ENCODE results near the gene MLEC. TPM values are rescaled to one million over a fixed set of nuclear protein-coding genes. Genes with fewer than 3 reads are reported as not detected.

Gene MLEC
- total RNA-seq, 1 experiment from 2014 or later, result 181 TPM

DNA sequence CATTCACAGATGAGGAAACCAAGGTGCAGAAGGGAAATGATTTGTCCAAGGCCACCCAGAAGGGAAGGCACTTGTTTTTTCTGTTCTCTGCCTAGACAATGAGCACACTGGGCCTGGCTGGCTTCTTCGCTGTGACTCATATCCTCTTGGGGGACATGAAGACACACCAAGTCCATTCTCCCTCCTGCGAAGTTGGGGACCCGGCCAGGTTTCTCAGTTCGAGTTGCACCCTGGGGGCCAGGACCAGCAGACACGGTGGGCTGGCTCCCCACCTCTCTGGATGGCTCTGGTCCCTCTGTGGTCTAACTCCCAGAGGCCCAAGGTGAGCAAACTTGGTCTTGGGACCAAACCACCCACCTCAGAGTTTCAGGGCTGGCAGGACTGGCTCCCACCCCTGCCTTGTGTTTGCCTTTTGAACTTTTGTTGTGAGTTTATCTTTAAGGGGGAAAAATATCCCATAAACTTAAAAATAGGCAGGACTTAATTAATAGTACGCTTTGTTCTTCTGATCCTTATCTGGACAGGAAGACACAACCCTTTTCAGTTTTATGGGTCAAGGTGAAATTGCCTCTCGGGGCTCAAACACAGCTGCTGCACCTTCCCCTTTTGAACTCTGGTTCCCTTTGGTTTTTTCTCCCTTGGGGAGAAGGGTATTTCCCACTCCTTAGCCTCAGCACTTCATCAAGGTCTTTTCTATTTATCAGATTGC lies 9.0 kb upstream of the MLEC start:
- H3K4me3 Mint-ChIP-seq, result no peak overlapping the region
- H2BK15ac ChIP-seq (ENCODE audit: low read depth, low read length), result no peak overlapping the region
- no peak overlapping the region for H2BK5ac ChIP-seq (ENCODE audit: insufficient read length, low read length)
- H3K79me1 ChIP-seq (ENCODE audit: insufficient read depth, low read depth, low read length, poor library complexity, severe bottlenecking), result no peaks in the 10 kb centered on the region
- H3K56ac ChIP-seq (ENCODE audit: insufficient read length, low read depth, low read length), result no peak overlapping the region
- H2AK5ac ChIP-seq (ENCODE audit: insufficient read length, low read length), result no peak overlapping the region
- H3K14ac ChIP-seq (ENCODE audit: insufficient read depth, low read length), result no peak overlapping the region
- H3K4ac ChIP-seq (ENCODE audit: low read depth, low read length), result no peak overlapping the region
- no peak overlapping the region for H2BK12ac ChIP-seq (ENCODE audit: insufficient read length, low read depth, low read length)
- H4K91ac ChIP-seq (ENCODE audit: insufficient read length, low read depth, low read length), result no peak overlapping the region
- DNase-seq, result no peak
- no peak overlapping the region for H3K4me2 ChIP-seq (ENCODE audit: insufficient read depth, insufficient read length, low read length)
- no peaks in the 10 kb centered on the region for H3K9me3 Mint-ChIP-seq
- WGBS (ENCODE audit: extremely low coverage, insufficient read length, low lambda C conversion rate), result no CpG with 5 or more reads among the region's 7 CpGs
- TF ChIP-seq, protein P1, sequence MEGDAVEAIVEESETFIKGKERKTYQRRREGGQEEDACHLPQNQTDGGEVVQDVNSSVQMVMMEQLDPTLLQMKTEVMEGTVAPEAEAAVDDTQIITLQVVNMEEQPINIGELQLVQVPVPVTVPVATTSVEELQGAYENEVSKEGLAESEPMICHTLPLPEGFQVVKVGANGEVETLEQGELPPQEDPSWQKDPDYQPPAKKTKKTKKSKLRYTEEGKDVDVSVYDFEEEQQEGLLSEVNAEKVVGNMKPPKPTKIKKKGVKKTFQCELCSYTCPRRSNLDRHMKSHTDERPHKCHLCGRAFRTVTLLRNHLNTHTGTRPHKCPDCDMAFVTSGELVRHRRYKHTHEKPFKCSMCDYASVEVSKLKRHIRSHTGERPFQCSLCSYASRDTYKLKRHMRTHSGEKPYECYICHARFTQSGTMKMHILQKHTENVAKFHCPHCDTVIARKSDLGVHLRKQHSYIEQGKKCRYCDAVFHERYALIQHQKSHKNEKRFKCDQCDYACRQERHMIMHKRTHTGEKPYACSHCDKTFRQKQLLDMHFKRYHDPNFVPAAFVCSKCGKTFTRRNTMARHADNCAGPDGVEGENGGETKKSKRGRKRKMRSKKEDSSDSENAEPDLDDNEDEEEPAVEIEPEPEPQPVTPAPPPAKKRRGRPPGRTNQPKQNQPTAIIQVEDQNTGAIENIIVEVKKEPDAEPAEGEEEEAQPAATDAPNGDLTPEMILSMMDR (conservative IDR thresholded peaks at IDR 0.05), result no peak
- no peak overlapping the region for H4K5ac ChIP-seq (ENCODE audit: insufficient read length, low read depth, low read length)
- H2AFZ ChIP-seq (ENCODE audit: low read length), result no peak overlapping the region
- H4K20me1 ChIP-seq (ENCODE audit: control insufficient read depth, insufficient read depth, insufficient read length), result no peaks in the 10 kb centered on the region
- no peak overlapping the region for H4K8ac ChIP-seq (replicated peaks; ENCODE audit: insufficient read length, low read depth, low read length)
- no peak overlapping the region for H3K27ac ChIP-seq (ENCODE audit: insufficient read length, low read depth, low read length)
- H2BK20ac ChIP-seq (ENCODE audit: low read depth, low read length, poor library complexity, severe bottlenecking), result no peak overlapping the region
- H3K4me1 ChIP-seq (ENCODE audit: insufficient read depth, low read length), result no peaks in the 10 kb centered on the region
- no peaks in the 10 kb centered on the region; a peak in 1 of 7 replicates for H3K36me3 Mint-ChIP-seq (ENCODE audit: insufficient read depth in 1 of 3, low read depth in 3 of 3)
- no peaks in the 10 kb centered on the region for H3K27me3 ChIP-seq (ENCODE audit: insufficient read depth, low read length)
- H3K9ac ChIP-seq (ENCODE audit: extremely low read depth, insufficient read length, low read length), result no peak overlapping the region
- no peak overlapping the region for H3T11ph ChIP-seq (ENCODE audit: low read length)
- peaks cover 3 to 4% of the 10 kb centered on the region in 2 experiments; a peak in 3 of 4 replicates for H3K4me1 Mint-ChIP-seq
- no peaks in the 10 kb centered on the region for H3K27me3 Mint-ChIP-seq (ENCODE audit: low read depth)
- H3K9me3 ChIP-seq (ENCODE audit: control insufficient read depth, low read depth, low read length), result no peaks in the 10 kb centered on the region
- no peak overlapping the region for H2BK120ac ChIP-seq (ENCODE audit: low read depth, low read length, poor library complexity, severe bottlenecking)
- no peak overlapping the region for H3K18ac ChIP-seq (ENCODE audit: insufficient read length, low read depth, low read length)
- peak overlapping the region in 1 of 3 experiments; percentile 57; a peak in 1 of 7 replicates for H3K27ac Mint-ChIP-seq
- H3K23me2 ChIP-seq (ENCODE audit: insufficient read length, low read depth, low read length, poor library complexity, severe bottlenecking), result no peaks in the 10 kb centered on the region
- H3K23ac ChIP-seq (ENCODE audit: insufficient read length, low read depth, low read length), result no peak overlapping the region
- no peaks in the 10 kb centered on the region for H3K79me2 ChIP-seq (ENCODE audit: insufficient read depth, low read length)
